HEK293 (cell line): ENCODE data around the gene CDC42SE1.

Experiments used
- CTCF ChIA-PET: fragments of 350-600 bp; formaldehyde crosslinking; extraction: SDS; loops from one replicate; lab custom pipeline; 2021; ENCODE audit warnings: antibody characterized with exemption; lab: Yijun Ruan, JAX
- POLR2A ChIA-PET: fragments of 300-600 bp; formaldehyde crosslinking; extraction: SDS; loops from one replicate; lab custom pipeline; 2020; ENCODE audit warnings: antibody characterized with exemption, inconsistent platforms; lab: Yijun Ruan, JAX
- H3K27ac ChIP-seq: fragments of 200-500 bp; sonication (Bioruptor generic); 2 replicates; pipeline ENCODE4 v1.5.1; 2014; ENCODE audit warnings: low read depth, low read length, control low read depth, inconsistent platforms; ENCODE audit errors: extremely low read depth
- H3K36me3 ChIP-seq, 2 experiments: fragments of 200-500 bp in 1 of 2; sonication (Bioruptor generic) in 1 of 2; 1 replicate in 1 of 2; 2 replicates in 1 of 2; pipeline ENCODE4 v1.5.1; 2014 to 2017; ENCODE audit warnings: inconsistent platforms in 2 of 2, low read length in 2 of 2; ENCODE audit not compliant: control insufficient read depth in 2 of 2, insufficient read depth in 1 of 2
- H3K4me1 ChIP-seq: fragments of 200-500 bp; sonication (Bioruptor generic); 2 replicates; pipeline ENCODE4 v1.5.1; 2014; ENCODE audit warnings: mild to moderate bottlenecking, low read length, inconsistent platforms; ENCODE audit not compliant: control insufficient read depth, insufficient read depth
- H3K4me3 ChIP-seq: 2 replicates; pipeline ENCODE4 v1.5.1; 2011; ENCODE audit warnings: low read depth, mild to moderate bottlenecking, control low read depth, low read length, moderate library complexity
- H3K9me3 ChIP-seq: fragments of 200-500 bp; sonication (Bioruptor generic); 2 replicates; pipeline ENCODE4 v1.5.1; 2014; ENCODE audit warnings: low read depth, low read length, inconsistent platforms; ENCODE audit not compliant: control insufficient read depth, insufficient read depth
- HOXD13 ChIP-seq: sonication (generic); formaldehyde crosslinking; IDR thresholded peaks from 2 replicates; pipeline ENCODE4 v1.8.0; 2022; ENCODE audit warnings: missing genetic modification reagents, borderline replicate concordance
- SCRT1 ChIP-seq: fragments of 450-650 bp; formaldehyde crosslinking; IDR thresholded peaks from 2 replicates; pipeline ENCODE4 v1.5.1; 2016; ENCODE audit warnings: missing biosample characterization, missing genetic modification characterization, borderline replicate concordance
- SCRT2 ChIP-seq: fragments of 450-650 bp; formaldehyde crosslinking; IDR thresholded peaks from 2 replicates; pipeline ENCODE4 v1.5.1; 2016; ENCODE audit warnings: missing biosample characterization, missing genetic modification characterization
- ZFP37 ChIP-seq: fragments of 450-650 bp; formaldehyde crosslinking; IDR thresholded peaks from 2 replicates; pipeline ENCODE4 v1.5.1; 2016; ENCODE audit warnings: missing biosample characterization, missing genetic modification characterization
- ZNF121 ChIP-seq: fragments of 450-650 bp; formaldehyde crosslinking; IDR thresholded peaks from 2 replicates; pipeline ENCODE4 v1.5.1; 2016; ENCODE audit warnings: missing biosample characterization, missing genetic modification characterization
- ZNF169 ChIP-seq: fragments of 450-650 bp; formaldehyde crosslinking; IDR thresholded peaks from 2 replicates; pipeline ENCODE4 v1.5.1; 2016; ENCODE audit warnings: missing biosample characterization, missing genetic modification characterization
- ZNF174 ChIP-seq: fragments of 450-650 bp; formaldehyde crosslinking; IDR thresholded peaks from 2 replicates; pipeline ENCODE4 v1.5.0; 2017; ENCODE audit warnings: missing biosample characterization, mild to moderate bottlenecking, missing genetic modification characterization
- ZNF184 ChIP-seq: fragments of 450-650 bp; IDR thresholded peaks from 2 replicates; pipeline ENCODE4 v1.5.1; 2018; ENCODE audit warnings: missing biosample characterization, mild to moderate bottlenecking, missing genetic modification characterization
- ZNF266 ChIP-seq: fragments of 450-650 bp; formaldehyde crosslinking; IDR thresholded peaks from 2 replicates; pipeline ENCODE4 v1.5.1; 2016; ENCODE audit warnings: missing biosample characterization, missing genetic modification characterization, low read depth
- ZNF423 ChIP-seq: fragments of 450-650 bp; formaldehyde crosslinking; IDR thresholded peaks from 2 replicates; pipeline ENCODE4 v1.5.1; 2016; ENCODE audit warnings: missing biosample characterization, missing genetic modification characterization
- ZNF549 ChIP-seq: fragments of 450-650 bp; IDR thresholded peaks from 2 replicates; pipeline ENCODE4 v1.5.1; 2018; ENCODE audit warnings: missing biosample characterization, missing genetic modification characterization, mild to moderate bottlenecking, inconsistent platforms, moderate library complexity
- ZNF600 ChIP-seq: fragments of 450-650 bp; formaldehyde crosslinking; IDR thresholded peaks from 2 replicates; pipeline ENCODE4 v1.5.1; 2016; ENCODE audit warnings: missing biosample characterization, missing genetic modification characterization
- ZNF768 ChIP-seq: fragments of 450-650 bp; formaldehyde crosslinking; IDR thresholded peaks from 2 replicates; pipeline ENCODE4 v1.5.1; 2018; ENCODE audit warnings: missing biosample characterization, mild to moderate bottlenecking, missing genetic modification characterization
- ZSCAN16 ChIP-seq: fragments of 450-650 bp; formaldehyde crosslinking; IDR thresholded peaks from 2 replicates; pipeline ENCODE4 v1.5.1; 2016; ENCODE audit warnings: missing biosample characterization, missing genetic modification characterization
- ZSCAN30 ChIP-seq: fragments of 450-650 bp; IDR thresholded peaks from 2 replicates; pipeline ENCODE4 v1.5.1; 2018; ENCODE audit warnings: missing biosample characterization, mild to moderate bottlenecking, missing genetic modification characterization, moderate library complexity
- TF ChIP-seq, protein P1 (sequence below): fragments of 450-650 bp; formaldehyde crosslinking; IDR thresholded peaks from 2 replicates; pipeline ENCODE4 v1.5.1; 2016; ENCODE audit warnings: missing biosample characterization, missing genetic modification characterization
- TF ChIP-seq, protein P2 (sequence below): fragments of 450-650 bp; formaldehyde crosslinking; IDR thresholded peaks from 2 replicates; pipeline ENCODE4 v1.5.1; 2017; ENCODE audit warnings: missing biosample characterization, mild to moderate bottlenecking, missing genetic modification characterization, moderate library complexity
- TF ChIP-seq, protein P3 (sequence below): fragments of 450-650 bp; formaldehyde crosslinking; IDR thresholded peaks from 2 replicates; pipeline ENCODE4 v1.5.1; 2016; ENCODE audit warnings: missing biosample characterization, missing genetic modification characterization
- TF ChIP-seq, protein P4 (sequence below): fragments of 450-650 bp; formaldehyde crosslinking; IDR thresholded peaks from 2 replicates; pipeline ENCODE4 v1.5.1; 2016; ENCODE audit warnings: missing biosample characterization, missing genetic modification characterization
- TF ChIP-seq, protein P5 (sequence below): fragments of 450-650 bp; formaldehyde crosslinking; IDR thresholded peaks from 2 replicates; pipeline ENCODE4 v1.5.1; 2016; ENCODE audit warnings: missing biosample characterization, missing genetic modification characterization
- TF ChIP-seq, protein P6 (sequence below): fragments of 450-650 bp; formaldehyde crosslinking; IDR thresholded peaks from 2 replicates; pipeline ENCODE4 v1.5.1; 2016; ENCODE audit warnings: missing biosample characterization, missing genetic modification characterization

The CDC42SE1 gene

DNA sequence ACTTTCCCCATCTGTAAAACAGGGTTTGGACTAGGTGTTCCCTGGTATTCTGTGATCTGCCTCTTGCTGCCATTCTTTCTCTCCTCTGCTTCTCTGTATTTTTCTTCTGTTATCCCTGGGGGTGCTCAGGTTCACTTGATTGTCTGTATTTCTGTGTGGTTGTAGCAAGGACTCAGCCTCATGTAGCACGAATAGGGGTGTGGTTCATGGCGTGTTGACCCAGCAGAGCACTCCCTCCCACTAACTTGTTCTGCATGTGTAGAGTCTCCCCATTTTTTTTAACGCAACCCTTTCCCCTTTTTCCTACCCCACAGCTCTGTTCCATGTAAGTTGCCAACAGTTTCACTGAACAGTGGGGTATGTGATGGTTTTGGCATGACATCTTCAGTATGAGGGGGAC is 24.3 kb downstream of the CDC42SE1 start:
- CTCF ChIA-PET: interaction anchor here (0.6 to 1.5 kb wide), 2 partner anchors 11 to 12 kb away, joined by 4 read pairs; no protein-coding TSS in a partner anchor
- Histone ChIP-seq H3K36me3 (peaks cover 19 to 43% of the 10 kb centered on the region in 2 experiments), H3K9me3 (no peaks in the 10 kb centered on the region), H3K4me3 (no peak overlapping the region), H3K4me1 (no peaks in the 10 kb centered on the region), H3K27ac (no peak overlapping the region)
- POLR2A ChIA-PET: no interaction called here
- no peak for TF ChIP-seq ZNF600 (tag by site-specific recombination)
- no peak for TF ChIP-seq ZSCAN30 (tag by site-specific recombination)
- TF ChIP-seq, protein P1, sequence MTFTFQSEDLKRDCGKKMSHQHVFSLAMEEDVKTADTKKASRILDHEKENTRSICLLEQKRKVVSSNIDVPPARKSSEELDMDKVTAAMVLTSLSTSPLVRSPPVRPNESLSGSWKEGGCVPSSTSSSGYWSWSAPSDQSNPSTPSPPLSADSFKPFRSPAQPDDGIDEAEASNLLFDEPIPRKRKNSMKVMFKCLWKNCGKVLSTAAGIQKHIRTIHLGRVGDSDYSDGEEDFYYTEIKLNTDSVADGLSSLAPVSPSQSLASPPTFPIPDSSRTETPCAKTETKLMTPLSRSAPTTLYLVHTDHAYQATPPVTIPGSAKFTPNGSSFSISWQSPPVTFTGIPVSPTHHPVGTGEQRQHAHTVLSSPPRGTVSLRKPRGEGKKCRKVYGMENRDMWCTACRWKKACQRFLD: no peak
- TF ChIP-seq ZNF184: no peak
- no peak for TF ChIP-seq ZNF423 (tag by site-specific recombination)
- TF ChIP-seq, protein P2, sequence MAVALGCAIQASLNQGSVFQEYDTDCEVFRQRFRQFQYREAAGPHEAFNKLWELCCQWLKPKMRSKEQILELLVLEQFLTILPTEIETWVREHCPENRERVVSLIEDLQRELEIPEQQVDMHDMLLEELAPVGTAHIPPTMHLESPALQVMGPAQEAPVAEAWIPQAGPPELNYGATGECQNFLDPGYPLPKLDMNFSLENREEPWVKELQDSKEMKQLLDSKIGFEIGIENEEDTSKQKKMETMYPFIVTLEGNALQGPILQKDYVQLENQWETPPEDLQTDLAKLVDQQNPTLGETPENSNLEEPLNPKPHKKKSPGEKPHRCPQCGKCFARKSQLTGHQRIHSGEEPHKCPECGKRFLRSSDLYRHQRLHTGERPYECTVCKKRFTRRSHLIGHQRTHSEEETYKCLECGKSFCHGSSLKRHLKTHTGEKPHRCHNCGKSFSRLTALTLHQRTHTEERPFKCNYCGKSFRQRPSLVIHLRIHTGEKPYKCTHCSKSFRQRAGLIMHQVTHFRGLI (tag by site-specific recombination): no peak
- no peak for TF ChIP-seq ZSCAN16 (tag by site-specific recombination)
- TF ChIP-seq ZNF549: no peak
- no peak for TF ChIP-seq ZNF169 (tag by site-specific recombination)
- TF ChIP-seq ZNF266 (tag by site-specific recombination): no peak
- no peak for TF ChIP-seq ZNF768
- TF ChIP-seq HOXD13: no peak
- no peak for TF ChIP-seq ZFP37 (tag by site-specific recombination)
- TF ChIP-seq, protein P3, sequence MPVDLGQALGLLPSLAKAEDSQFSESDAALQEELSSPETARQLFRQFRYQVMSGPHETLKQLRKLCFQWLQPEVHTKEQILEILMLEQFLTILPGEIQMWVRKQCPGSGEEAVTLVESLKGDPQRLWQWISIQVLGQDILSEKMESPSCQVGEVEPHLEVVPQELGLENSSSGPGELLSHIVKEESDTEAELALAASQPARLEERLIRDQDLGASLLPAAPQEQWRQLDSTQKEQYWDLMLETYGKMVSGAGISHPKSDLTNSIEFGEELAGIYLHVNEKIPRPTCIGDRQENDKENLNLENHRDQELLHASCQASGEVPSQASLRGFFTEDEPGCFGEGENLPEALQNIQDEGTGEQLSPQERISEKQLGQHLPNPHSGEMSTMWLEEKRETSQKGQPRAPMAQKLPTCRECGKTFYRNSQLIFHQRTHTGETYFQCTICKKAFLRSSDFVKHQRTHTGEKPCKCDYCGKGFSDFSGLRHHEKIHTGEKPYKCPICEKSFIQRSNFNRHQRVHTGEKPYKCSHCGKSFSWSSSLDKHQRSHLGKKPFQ (tag by site-specific recombination): no peak

DNA sequence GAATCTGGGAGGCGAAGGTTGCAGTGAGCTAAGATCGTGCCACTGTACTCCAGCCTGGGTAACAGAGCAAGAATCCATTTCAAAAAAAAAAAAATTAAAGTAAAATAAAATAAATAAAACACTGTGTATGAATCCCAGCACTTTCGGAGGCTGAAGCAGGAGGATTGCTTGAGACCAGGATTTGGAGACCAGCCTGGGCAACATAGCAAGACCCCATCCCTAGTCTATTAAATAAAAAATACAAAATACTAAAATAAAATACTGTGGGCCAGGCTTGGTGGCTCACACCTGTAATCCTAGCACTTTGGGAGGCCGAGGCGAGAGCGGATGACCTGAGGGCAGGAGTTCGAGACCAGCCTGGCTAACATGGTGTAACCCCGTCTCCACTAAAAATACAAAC is 27.3 kb downstream of the CDC42SE1 start:
- TF ChIP-seq ZNF121 (tag by site-specific recombination): peak; percentile 72; the same call in 1 of the 2 replicates
- TF ChIP-seq ZNF174 (tag by site-specific recombination): no peak
- POLR2A ChIA-PET: no interaction called here
- Histone ChIP-seq H3K4me3 (no peak overlapping the region), H3K27ac (no peak overlapping the region), H3K36me3 (peaks cover 45 to 71% of the 10 kb centered on the region in 2 experiments), H3K9me3 (no peaks in the 10 kb centered on the region), H3K4me1 (no peaks in the 10 kb centered on the region)
- CTCF ChIA-PET: interaction anchor here (1.0 to 1.7 kb wide), 2 partner anchors 25 to 124 kb away, joined by 3 to 4 read pairs; partner anchors contain the start of genes MINDY1 and TNFAIP8L2

DNA sequence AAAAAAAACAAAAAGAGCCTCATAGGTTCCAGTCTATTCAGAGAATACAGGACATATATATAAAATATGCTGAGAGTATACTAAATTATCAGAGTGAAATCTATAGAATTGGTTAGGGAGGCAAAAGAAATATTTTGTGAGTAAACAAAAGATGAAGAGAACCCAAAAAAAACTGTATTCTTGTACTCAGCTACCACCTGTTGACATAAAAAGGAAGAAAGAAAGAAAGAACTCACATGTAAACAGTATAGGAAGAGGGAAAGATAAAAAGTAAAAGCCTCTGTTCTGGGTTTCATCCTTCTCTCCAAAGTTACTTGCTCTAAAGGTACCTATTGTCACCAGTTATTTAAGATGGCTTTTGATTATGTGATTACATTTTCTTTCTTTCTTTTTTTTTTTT is 33.0 kb downstream of the CDC42SE1 start:
- peaks cover 54 to 69% of the 10 kb centered on the region in 2 experiments for H3K36me3 ChIP-seq
- no peak overlapping the region for H3K4me3 ChIP-seq
- H3K4me1 ChIP-seq: no peaks in the 10 kb centered on the region
- ChIA-PET POLR2A (interaction anchor here (1.0 kb wide), 1 partner anchor 21 kb away, joined by 3 read pairs; the partner anchor contains the start of gene C1orf56), CTCF (interaction anchor here (0.6 to 1.6 kb wide), 2 partner anchors 33 to 39 kb away, joined by 3 to 4 read pairs; no protein-coding TSS in a partner anchor)
- no peak overlapping the region for H3K27ac ChIP-seq
- TF ChIP-seq SCRT2 (tag by site-specific recombination) (peak; percentile 66; the same call in 1 of the 2 replicates), SCRT1 (tag by site-specific recombination) (peak; percentile 50; the same call in 1 of the 2 replicates)
- TF ChIP-seq, protein P4, sequence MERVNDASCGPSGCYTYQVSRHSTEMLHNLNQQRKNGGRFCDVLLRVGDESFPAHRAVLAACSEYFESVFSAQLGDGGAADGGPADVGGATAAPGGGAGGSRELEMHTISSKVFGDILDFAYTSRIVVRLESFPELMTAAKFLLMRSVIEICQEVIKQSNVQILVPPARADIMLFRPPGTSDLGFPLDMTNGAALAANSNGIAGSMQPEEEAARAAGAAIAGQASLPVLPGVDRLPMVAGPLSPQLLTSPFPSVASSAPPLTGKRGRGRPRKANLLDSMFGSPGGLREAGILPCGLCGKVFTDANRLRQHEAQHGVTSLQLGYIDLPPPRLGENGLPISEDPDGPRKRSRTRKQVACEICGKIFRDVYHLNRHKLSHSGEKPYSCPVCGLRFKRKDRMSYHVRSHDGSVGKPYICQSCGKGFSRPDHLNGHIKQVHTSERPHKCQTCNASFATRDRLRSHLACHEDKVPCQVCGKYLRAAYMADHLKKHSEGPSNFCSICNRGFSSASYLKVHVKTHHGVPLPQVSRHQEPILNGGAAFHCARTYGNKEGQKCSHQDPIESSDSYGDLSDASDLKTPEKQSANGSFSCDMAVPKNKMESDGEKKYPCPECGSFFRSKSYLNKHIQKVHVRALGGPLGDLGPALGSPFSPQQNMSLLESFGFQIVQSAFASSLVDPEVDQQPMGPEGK (tag by site-specific recombination): no peak
- TF ChIP-seq, protein P5, sequence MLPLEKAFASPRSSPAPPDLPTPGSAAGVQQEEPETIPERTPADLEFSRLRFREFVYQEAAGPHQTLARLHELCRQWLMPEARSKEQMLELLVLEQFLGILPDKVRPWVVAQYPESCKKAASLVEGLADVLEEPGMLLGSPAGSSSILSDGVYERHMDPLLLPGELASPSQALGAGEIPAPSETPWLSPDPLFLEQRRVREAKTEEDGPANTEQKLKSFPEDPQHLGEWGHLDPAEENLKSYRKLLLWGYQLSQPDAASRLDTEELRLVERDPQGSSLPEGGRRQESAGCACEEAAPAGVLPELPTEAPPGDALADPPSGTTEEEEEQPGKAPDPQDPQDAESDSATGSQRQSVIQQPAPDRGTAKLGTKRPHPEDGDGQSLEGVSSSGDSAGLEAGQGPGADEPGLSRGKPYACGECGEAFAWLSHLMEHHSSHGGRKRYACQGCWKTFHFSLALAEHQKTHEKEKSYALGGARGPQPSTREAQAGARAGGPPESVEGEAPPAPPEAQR: no peak
- TF ChIP-seq, protein P6, sequence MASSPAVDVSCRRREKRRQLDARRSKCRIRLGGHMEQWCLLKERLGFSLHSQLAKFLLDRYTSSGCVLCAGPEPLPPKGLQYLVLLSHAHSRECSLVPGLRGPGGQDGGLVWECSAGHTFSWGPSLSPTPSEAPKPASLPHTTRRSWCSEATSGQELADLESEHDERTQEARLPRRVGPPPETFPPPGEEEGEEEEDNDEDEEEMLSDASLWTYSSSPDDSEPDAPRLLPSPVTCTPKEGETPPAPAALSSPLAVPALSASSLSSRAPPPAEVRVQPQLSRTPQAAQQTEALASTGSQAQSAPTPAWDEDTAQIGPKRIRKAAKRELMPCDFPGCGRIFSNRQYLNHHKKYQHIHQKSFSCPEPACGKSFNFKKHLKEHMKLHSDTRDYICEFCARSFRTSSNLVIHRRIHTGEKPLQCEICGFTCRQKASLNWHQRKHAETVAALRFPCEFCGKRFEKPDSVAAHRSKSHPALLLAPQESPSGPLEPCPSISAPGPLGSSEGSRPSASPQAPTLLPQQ (tag by site-specific recombination): no peak
- no peaks in the 10 kb centered on the region for H3K9me3 ChIP-seq
